HG02588 (cell line): ENCODE results near the gene CDC42BPG.

ENCODE experiments used
- ATAC-seq: cut with Tn5 transposase; IDR thresholded peaks from one replicate; pipeline ENCODE4 v1.9.1; 2021; ENCODE audit warnings: mild to moderate bottlenecking, moderate library complexity; ENCODE audit not compliant: unreplicated experiment

CDC42BPG gene

DNA sequence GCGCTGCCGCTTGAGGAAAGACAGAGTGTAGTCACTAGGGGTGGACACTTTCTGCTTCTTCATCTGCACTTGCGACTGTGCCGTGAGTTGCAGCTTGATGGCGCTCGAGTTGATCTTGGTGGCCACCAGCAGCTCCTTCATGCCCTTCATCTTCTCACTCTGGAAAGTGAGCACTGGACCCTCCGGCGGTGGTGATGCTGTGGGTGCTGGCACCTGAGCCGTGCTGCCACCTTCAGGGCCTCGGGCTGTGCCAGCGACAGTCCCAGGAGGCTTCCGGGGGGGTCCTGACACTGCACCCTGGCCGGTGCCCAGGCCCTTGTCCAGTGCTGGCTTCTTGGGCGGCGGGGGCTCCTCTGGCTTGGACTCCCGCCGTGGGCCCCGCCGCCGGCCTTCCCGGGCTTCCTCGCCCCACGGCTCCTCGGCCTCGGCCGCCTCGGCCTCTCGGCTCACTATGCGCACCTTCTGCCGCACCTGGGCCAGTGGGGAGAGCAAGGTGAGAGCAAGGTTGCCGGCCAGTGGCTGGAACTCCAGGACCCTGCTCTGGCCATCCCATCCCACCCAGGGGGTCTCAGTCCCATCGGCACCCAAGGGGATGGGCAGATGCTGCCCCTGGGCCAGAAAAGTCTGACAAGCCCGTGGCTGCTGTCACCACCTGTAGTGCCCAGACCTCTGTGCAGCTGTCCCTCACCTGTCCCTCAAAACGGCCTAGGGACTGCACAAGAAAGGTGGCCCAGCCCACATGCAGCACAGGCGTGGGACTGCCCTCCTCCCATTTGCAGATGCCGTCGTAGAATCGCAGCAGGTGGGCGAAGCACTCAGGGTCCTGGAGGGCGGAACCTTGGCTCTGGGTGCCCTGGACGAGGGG lies 39.9 kb downstream of the CDC42BPG start:
- no peak for ATAC-seq

GRCh38 chr11:64803846-64804345 lies 40.6 kb downstream of the CDC42BPG start:
- no peak for ATAC-seq

DNA sequence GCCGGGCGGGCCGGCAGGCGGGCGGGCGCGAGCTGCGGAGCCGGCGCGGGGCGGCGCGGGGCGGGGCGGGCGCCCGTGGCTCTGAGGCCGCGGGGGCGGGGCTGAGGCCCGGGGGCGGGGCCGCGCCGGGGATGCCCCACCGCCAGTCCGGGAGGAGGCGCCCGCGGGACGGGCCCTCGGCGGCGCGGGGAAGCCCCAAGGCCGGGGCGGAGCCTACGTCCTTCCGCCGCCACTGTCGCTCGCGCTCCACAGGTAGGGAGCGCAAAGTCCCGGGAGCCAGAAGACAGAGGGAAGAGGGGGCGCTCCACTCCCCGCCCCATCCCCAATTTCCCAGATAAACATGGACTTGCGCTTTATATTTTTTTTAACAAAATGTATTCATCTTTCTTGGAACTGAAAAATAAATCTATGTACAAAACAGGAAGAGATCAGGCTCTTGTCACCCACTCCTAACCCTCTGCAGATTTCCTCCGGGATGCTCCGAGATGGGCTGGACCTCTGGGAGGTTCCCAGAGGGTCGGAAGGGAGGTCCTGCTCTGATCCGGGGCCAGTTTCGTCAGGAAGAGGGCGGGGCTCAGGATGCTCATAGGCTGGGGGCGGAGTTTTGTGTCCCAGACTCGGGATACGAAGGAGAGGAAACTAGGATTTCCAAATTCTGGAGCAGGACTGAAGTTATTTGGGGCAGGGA lies 41.2 kb downstream of the CDC42BPG start, which contains the start of gene MAP4K2:
Gene MAP4K2, minus strand, starts transcription at position 57 of the 688 bp plus-strand sequence. CDS start 65 bp downstream, outside the sequence.
- ATAC-seq: peak; percentile 63

- ATAC-seq: peak; percentile 16
Observed at GRCh38 chr11:64802370-64803157, 41.9 kb downstream of the CDC42BPG start.

DNA sequence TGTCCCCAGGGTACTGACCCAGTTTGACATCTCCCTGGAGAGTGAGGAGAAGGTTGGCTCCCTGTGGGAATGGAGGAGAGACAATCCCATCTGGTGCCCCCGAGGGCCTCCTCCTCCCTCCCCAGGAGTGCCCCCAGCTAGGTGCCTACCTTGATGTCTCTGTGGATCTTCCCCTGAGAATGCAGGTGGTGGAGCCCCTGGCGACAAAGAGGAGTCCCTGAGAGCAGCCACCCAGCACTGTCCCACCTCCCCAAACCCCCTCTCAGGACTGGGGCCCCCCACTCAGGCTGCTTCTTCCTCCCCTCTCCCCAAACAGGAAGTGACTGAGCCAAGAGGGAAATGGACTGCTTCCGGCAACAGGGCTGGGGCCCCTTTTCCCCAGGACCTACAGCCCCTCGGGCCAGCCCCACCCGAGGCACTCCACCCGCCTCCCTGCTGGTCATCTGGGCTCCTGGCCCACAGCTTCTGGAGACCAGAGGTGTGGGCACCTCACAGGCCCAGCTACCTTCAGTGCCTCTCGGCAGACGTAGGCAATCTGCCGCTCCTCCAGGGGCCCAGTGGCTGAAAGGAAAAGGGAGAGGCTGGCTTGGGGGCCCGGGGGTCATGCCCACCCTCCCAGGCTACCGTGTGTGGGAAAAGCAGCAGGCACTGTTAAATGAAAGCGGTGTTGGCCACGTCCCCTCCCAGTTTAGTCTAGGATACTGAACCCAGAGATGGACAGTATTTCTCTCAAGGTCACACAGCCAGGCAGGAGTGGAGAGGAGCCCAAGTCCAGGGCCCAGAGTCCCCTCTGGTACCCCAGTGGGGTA lies 42.7 kb downstream of the CDC42BPG start:
- no peak for ATAC-seq

DNA sequence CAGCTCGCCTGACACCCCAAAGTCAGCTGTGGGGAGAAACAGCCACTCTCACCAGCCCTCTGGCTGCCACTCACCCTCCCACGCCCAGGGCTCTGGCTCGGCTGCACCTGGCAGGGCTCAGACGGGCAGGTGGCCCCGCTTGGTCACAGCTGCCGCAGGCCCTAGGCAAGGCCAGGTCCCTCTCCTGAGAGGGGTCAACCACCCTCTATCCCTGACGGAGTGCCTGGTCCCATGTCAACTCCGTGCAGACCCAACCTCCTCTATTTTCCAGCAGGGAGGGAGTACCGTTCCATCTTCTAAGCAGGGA lies 43.3 kb downstream of the CDC42BPG start:
- ATAC-seq: no peak

DNA sequence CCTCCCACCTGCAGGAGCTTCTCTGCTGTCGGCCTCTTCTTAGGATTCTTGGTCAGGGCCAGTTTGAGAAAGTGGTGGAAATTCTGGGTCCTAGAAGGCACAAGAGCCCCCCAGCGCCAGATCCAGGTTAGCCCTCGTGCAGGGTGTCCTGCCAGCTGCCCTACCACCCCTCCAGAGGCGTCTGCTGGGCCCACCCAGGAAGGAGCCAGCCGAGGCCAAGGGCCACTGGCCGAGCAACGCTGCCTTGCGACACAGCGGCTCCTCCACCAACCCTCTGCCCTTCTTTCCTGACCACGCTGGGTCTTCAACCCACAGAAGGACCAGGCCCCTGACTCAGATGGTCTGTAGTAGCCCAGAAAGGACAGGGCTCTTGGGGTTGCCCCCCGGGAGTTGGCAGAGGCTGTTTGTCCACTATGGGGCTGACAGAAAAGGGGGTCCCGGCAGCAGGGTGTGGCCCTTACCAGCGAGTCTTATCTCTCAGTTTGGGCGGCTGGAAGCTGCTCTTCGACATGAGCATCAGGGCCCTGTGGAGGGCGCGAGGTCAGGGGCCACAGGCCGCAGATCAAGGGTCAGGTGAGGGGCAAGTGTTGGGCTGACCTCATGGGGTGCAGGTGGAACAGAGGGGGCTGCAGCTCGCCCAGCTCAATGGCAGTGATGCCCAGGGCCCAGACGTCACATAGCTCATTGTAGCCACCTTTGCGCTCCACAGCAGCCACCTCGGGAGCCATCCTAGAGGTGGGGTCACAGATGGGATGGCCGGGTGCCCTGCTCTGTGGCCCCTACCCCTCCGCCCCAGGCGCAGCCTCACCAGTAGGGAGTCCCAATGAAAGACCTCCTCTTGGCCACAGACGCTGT lies 43.9 kb downstream of the CDC42BPG start:
- ATAC-seq: no peak

DNA sequence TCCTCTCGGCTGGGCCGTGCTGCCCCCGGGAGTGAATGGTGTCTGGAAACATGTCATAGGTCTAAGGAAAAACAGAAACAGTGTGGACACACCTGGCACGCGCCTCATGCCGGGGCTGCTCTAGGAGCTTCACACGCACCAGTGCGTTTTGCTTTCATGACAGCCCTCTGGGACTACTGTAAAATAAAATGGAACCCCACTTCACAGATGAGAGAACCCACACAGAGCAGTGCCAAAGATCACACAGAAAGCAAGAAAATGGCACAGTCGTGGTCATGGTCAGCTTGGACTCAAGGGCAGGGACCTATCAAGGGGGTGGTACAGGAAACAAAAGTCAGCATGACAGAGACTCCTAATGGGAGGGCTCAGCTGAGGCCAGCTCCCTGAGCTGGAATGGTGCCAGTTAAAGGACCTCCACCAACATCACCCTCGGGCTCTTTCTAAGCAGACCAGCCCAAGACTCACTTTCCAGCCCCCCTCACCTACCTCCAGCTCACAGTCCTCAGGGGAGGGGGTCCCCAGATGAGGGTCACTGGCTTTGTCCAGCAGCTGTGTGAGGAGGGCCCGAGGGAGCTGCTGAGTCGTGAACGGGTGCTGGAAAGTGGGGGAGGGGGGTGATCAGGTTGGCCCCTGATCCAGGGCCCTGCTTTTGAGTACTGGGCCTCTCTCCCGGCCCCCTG lies 44.7 kb downstream of the CDC42BPG start:
- no peak for ATAC-seq

DNA sequence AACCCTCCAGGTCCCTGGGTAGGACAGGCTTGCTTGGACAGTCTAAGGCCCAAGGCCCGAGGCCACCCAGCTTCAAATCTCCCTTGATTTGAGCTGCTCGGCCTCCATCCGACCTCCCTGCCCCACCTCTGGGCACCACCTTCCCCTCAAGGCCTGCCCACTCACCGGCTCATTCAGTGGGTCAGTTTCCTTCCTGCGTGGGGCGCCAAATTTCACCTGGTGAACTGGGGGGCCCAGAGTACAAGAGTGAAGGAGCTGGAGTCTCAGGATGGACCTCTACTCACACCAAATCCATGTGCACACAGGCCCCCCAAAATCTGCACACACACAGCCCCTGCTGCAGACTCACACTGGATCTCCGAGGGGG lies 45.2 kb downstream of the CDC42BPG start:
- no peak for ATAC-seq

DNA sequence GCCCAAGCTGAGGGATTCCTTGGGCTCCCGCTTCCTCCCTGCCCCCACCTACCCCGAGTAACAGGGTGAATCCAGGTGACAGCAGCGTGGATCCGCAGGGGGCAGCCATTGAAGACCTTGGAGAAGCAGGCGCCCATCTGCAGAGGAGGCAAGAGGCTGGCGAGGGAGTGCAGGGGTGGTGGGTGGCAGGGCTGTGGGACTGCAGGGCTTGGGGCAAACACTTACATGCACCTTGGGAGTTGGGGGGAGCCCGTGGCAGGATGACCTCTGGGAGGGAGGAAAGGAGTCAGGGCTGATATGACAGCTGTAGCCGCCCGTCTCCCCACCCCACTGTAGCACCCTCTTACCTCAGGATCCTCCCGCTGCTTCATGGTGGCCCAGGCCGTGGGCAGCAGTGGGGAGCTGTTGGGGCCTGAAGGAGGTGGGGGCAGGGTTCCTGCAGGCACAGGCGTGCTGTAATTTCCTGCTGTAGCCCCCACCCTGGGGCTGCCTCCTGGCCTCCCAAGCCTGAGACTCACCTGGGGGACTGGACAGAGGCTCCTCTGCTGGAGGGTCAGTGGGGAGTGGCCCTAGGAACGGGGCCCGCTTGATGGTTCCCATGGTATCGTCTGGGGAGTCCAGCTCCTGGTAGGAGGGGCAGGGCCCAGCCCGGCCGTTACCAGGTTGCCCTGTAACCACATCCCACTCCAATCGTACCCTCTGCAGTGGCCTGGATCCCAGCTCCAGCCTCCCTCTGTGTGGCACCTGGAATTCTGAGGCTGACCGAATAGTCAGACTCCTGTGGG lies 47.5 kb downstream of the CDC42BPG start:
- ATAC-seq: no peak

DNA sequence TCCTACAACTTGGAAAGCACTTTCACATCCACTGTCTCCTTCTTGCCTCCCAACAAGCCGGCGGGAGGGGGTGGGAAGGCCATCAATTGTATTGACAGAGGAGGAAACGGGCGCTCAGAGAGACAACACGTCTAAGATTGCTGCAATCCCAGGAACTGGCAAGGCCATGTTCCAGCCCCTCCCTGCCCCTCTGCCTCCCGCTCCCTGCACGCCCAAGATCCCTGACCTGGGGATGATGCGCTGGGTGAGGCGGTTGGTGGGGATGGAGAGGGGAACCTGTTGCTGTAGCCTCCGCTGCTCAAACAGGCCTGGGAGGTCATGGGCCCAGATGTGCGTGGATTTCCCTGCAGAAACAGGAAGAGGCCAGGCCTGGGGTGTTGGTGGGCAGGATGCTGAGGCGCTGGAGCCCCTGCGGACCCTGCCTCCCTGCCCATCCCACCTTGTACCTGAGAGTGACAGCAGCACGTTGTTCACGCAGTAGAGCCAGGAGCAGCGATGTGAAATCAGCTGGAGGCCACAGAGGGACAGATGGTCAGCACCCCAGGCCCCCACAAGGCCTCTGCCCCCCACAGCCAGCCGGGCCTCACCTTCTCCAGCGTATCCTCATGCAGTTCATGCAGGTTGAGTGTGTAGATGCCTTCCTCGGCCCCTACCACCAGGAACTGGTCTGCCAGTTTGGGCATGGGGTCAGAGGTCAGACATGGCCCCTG lies 48.3 kb downstream of the CDC42BPG start:
- no peak for ATAC-seq

DNA sequence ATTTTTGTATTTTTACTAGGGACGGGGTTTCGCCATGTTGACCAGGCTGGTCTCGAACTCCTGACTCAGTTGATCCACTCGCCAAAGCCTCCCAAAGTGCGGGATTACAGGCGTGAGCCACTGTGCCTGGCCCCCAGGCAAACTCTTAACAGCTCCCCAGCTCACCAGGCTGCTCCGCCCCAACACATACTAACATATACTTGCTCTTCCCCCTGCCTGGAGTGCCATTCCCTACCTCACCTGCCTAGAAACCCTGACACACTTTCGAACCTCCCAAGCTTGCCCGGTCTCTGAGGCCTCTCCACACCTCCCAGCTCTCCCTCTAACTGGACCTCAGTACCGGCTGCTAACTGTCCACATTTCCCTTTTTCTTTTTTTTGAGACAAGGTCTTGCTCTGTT lies 49.9 kb downstream of the CDC42BPG start:
- no peak for ATAC-seq

- ATAC-seq: no peak
Observed at GRCh38 chr11:64793271-64794160, 50.9 kb downstream of the CDC42BPG start.

DNA sequence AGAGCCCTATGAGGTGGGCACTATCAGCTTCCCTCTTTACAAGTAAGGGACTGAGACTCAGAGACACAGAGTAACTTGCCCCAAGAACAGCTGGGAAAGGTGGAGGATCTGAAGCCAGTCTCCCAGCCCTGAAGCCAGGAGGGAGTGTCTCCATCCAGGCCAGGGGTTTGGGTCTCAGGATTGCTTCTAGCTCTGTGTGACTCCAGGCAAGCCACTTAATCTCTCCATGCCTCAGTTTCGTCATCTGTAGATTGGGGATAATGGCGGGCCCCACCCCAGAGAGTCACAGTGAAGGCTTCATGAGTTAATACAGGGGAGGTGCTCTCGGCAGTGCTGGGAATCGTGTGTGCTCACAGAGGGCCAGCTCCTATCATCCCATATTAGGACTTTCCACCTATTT lies 52.0 kb downstream of the CDC42BPG start:
- ATAC-seq: no peak

DNA sequence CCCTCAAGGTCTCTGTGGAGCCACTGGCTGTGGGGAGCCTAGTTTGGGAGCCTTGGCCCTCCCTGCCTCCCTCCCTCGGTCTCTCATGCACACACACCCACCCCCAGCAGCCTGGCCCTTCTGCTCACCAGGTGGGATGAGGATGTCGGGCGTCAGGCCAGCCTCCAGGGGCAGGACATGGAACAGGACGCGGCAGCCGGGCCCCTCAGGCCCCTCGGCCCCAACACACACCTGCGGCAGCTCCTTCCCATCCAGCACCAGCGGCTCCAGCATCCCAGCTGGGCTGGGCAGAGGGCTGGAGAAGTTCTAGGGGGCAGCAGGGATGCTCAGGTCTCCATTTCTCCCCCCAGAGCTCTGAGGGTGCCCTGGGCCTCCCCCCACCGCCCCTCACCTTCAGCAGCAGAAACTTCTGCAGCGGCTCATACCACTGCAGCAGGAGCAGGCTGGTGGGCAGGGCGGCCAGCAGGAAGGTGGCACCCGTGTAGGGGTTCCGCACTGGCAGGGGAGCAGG lies 52.6 kb downstream of the CDC42BPG start:
- ATAC-seq: no peak
